HepG2 (cell line): Measurements from ENCODE around the gene FYTTD1. TPM values are rescaled to one million over a fixed set of nuclear protein-coding genes. Genes with fewer than 3 reads are reported as not detected.
A peak's percentile ranks its signal among the peaks of the same experiment; 100 is the strongest.

ENCODE experiments used
- ADNP ChIP-seq: sonication (generic); formaldehyde crosslinking; IDR thresholded peaks from 2 replicates; pipeline ENCODE4 v1.4.0; 2020; ENCODE audit warnings: missing genetic modification reagents
- AGO2 ChIP-seq: fragments of 200-400 bp; formaldehyde crosslinking; optimal IDR thresholded peaks from 2 replicates; pipeline ENCODE3; 2017; ENCODE audit warnings: mild to moderate bottlenecking, low read depth, low read length, moderate library complexity
- ATF7-NPFF ChIP-seq: sonication (generic); formaldehyde crosslinking; IDR thresholded peaks from 2 replicates; pipeline ENCODE4 v1.8.1; 2023; ENCODE audit warnings: mild to moderate bottlenecking, low read depth, missing genetic modification reagents, moderate library complexity
- CBX5 ChIP-seq: sonication (generic); formaldehyde crosslinking; IDR thresholded peaks from 2 replicates; pipeline ENCODE4 v1.4.0; 2020; ENCODE audit warnings: missing genetic modification reagents, borderline replicate concordance
- CEBPG ChIP-seq: IDR thresholded peaks from 2 replicates; pipeline ENCODE4 v1.6.1; 2016
- FOXJ3 ChIP-seq: sonication (generic); formaldehyde crosslinking; IDR thresholded peaks from 2 replicates; pipeline ENCODE4 v1.4.0; 2020; ENCODE audit warnings: missing genetic modification reagents, mild to moderate bottlenecking, borderline replicate concordance
- HDAC6 ChIP-seq: fragments of 200-600 bp; sonication (generic); IDR thresholded peaks from 2 replicates; pipeline ENCODE4 v1.7.0; 2017; ENCODE audit warnings: mild to moderate bottlenecking, antibody characterized with exemption, low read length, low read depth
- LRRFIP1 ChIP-seq: sonication (generic); formaldehyde crosslinking; conservative IDR thresholded peaks from 2 replicates; pipeline ENCODE4 v1.4.0; 2020; ENCODE audit warnings: missing genetic modification reagents
- MEIS2 ChIP-seq: sonication (generic); formaldehyde crosslinking; IDR thresholded peaks from 2 replicates; pipeline ENCODE4 v1.9.0; 2021; ENCODE audit warnings: mild to moderate bottlenecking, missing genetic modification reagents
- PLSCR1 ChIP-seq: sonication (generic); formaldehyde crosslinking; IDR thresholded peaks from 2 replicates; pipeline ENCODE4 v1.5.0; 2020; ENCODE audit warnings: missing genetic modification reagents, mild to moderate bottlenecking, borderline replicate concordance
- RXRB ChIP-seq: IDR thresholded peaks from 2 replicates; pipeline ENCODE4 v1.6.1; 2016; ENCODE audit warnings: borderline replicate concordance, missing genetic modification reagents, missing compliant biosample characterization
- SMAD9 ChIP-seq: sonication (generic); formaldehyde crosslinking; IDR thresholded peaks from 2 replicates; pipeline ENCODE4 v1.5.1; 2020; ENCODE audit warnings: mild to moderate bottlenecking, missing genetic modification reagents
- TMF1 ChIP-seq: sonication (generic); formaldehyde crosslinking; IDR thresholded peaks from 2 replicates; pipeline ENCODE4 v1.8.1; 2022; ENCODE audit warnings: low read depth, missing genetic modification reagents
- TSC22D2 ChIP-seq: sonication (generic); formaldehyde crosslinking; IDR thresholded peaks from 2 replicates; pipeline ENCODE4 v1.5.1; 2020; ENCODE audit warnings: missing genetic modification reagents, mild to moderate bottlenecking, borderline replicate concordance
- ZBTB25 ChIP-seq: IDR thresholded peaks from 2 replicates; pipeline ENCODE4 v1.6.1; 2018; ENCODE audit warnings: missing genetic modification reagents
- ZBTB3 ChIP-seq: sonication (generic); formaldehyde crosslinking; IDR thresholded peaks from 2 replicates; pipeline ENCODE4 v1.4.0; 2020; ENCODE audit warnings: low read depth, mild to moderate bottlenecking, moderate library complexity, missing genetic modification reagents, borderline replicate concordance
- ZBTB43 ChIP-seq: sonication (generic); formaldehyde crosslinking; conservative IDR thresholded peaks from 2 replicates; pipeline ENCODE4 v1.4.0; 2020; ENCODE audit warnings: missing genetic modification reagents
- ZGPAT ChIP-seq: IDR thresholded peaks from 2 replicates; pipeline ENCODE4 v1.6.1; 2016; ENCODE audit warnings: mild to moderate bottlenecking
- ZNF44 ChIP-seq: sonication (generic); formaldehyde crosslinking; IDR thresholded peaks from 2 replicates; pipeline ENCODE4 v1.5.1; 2020; ENCODE audit warnings: mild to moderate bottlenecking, missing genetic modification reagents
- ZNF549 ChIP-seq: sonication (generic); formaldehyde crosslinking; IDR thresholded peaks from 2 replicates; pipeline ENCODE4 v1.5.0; 2020; ENCODE audit warnings: missing genetic modification reagents
- ZNF737 ChIP-seq: sonication (generic); formaldehyde crosslinking; IDR thresholded peaks from 2 replicates; pipeline ENCODE4 v1.5.0; 2020; ENCODE audit warnings: missing genetic modification reagents, mild to moderate bottlenecking, borderline replicate concordance
- ZSCAN20 ChIP-seq: sonication (generic); formaldehyde crosslinking; IDR thresholded peaks from 2 replicates; pipeline ENCODE4 v1.4.0; 2020; ENCODE audit warnings: missing genetic modification reagents, mild to moderate bottlenecking, borderline replicate concordance
- polyA plus RNA-seq, 8 experiments: library from polyadenylated mRNA; depleted of rRNA in 3 of 8; stranded (reverse) in 7 of 8; unstranded in 1 of 8; fragments of >200 nt; fragmentation: Illumina TruSeq in 4 of 8; extraction: Trizol in 4 of 8; gene quantifications; 2 replicates each; pipeline versions ENCODE4 v1.2.1 to v1.2.3, GENCODE V29; 2011 to 2016; ENCODE audit warnings: low read depth in 4 of 8, missing spikeins in 1 of 8, mixed read lengths in 1 of 8; ENCODE audit not compliant: insufficient read depth in 1 of 8
- total RNA-seq, 5 experiments: library from RNA; depleted of rRNA; stranded (reverse); fragments of >200 nt; fragmentation: Illumina TruSeq; extraction: Trizol; gene quantifications; 2 replicates each; pipeline ENCODE4 v1.2.3, GENCODE V29; 2016; ENCODE audit warnings: low read depth in 1 of 5

The FYTTD1 gene
- total and polyA plus RNA-seq, 2 of the 13 experiments (the other 11 are each of a cell fraction or from before 2014, with no cell fraction given) = 6.5 to 28.8 TPM

- TF ChIP-seq LRRFIP1 (CRISPR knock-in tag) (no peak), ZNF549 (CRISPR knock-in tag) (no peak), HDAC6 (no peak), PLSCR1 (no peak), TMF1 (CRISPR knock-in tag) (no peak), ZBTB43 (CRISPR knock-in tag) (0 out of 2 replicates have a peak, but pooled peaks have one; percentile 30), ZBTB25 (CRISPR knock-in tag) (no peak), ZBTB3 (0 out of 2 replicates have a peak, but pooled peaks have one; percentile 21), ZSCAN20 (0 out of 2 replicates have a peak, but pooled peaks have one; percentile 44), TSC22D2 (CRISPR knock-in tag) (no peak), RXRB (no peak), AGO2 (no peak), MEIS2 (CRISPR knock-in tag) (peak; percentile 23; the same call in 1 of the 2 replicates), SMAD9 (CRISPR knock-in tag) (no peak), ATF7-NPFF (no peak), ZNF44 (CRISPR knock-in tag) (no peak), FOXJ3 (CRISPR knock-in tag) (0 out of 2 replicates have a peak, but pooled peaks have one; percentile 16), CEBPG (CRISPR knock-in tag) (peak; percentile 87), CBX5 (CRISPR knock-in tag) (peak; percentile 37; the same call in 1 of the 2 replicates), ZNF737 (CRISPR knock-in tag) (no peak), ADNP (CRISPR knock-in tag) (no peak), ZGPAT (CRISPR knock-in tag) (0 out of 2 replicates have a peak, but pooled peaks have one; percentile 35)
Observed at GRCh38 chr3:197750858-197751737, 1.4 kb downstream of the FYTTD1 start (continued).
